Upper lobe of right lung (tissue), 1 donor: ENCODE results near the gene TRAF3IP3. TPM values are rescaled to one million over a fixed set of nuclear protein-coding genes. Genes with fewer than 3 reads are reported as not detected.

Experiments used
- ATAC-seq: fragments of 200-7000 bp; cut with Tn5 transposase; one replicate; pipeline ENCODE4 v1.9.1; 2020; ENCODE audit warnings: mild to moderate bottlenecking, moderate library complexity
- DNase-seq: peaks from one replicate; pipeline ENCODE4 v3.0.0-alpha.2; 2020
- H3K27ac ChIP-seq: fragments of 200-600 bp; one replicate; pipeline ENCODE4 v1.8.0; 2022
- H3K27me3 ChIP-seq: fragments of 200-600 bp; one replicate; pipeline ENCODE4 v1.8.0; 2022; ENCODE audit warnings: mild to moderate bottlenecking
- H3K36me3 ChIP-seq: fragments of 200-600 bp; one replicate; pipeline ENCODE4 v1.8.0; 2022
- H3K4me1 ChIP-seq: fragments of 200-600 bp; one replicate; pipeline ENCODE4 v1.8.0; 2022
- H3K4me3 ChIP-seq: fragments of 200-600 bp; one replicate; pipeline ENCODE4 v1.8.0; 2022; ENCODE audit warnings: mild to moderate bottlenecking
- H3K9me3 ChIP-seq: fragments of 200-600 bp; one replicate; pipeline ENCODE4 v1.8.0; 2022
- intact Hi-C: fragments of 100-400 bp; cut with DNase I; formaldehyde crosslinking; loops from one replicate; pipeline ENCODE4 v1.11.0; 2022
- total RNA-seq: library from RNA; stranded (reverse); fragmentation: NEBNext Ultra II Directional; extraction: Animal tissue kit (Norgen Biotek cat#: 25700); gene quantifications from one replicate; pipeline ENCODE4 v1.2.1, GENCODE V29; 2021
- TF ChIP-seq, protein P1 (sequence below): fragments of 200-600 bp; IDR thresholded peaks from one replicate; pipeline ENCODE4 v1.8.0; 2022; ENCODE audit warnings: antibody characterized with exemption
- donor health status: DM: no; HTN: yes; CAD: no; lungs with severe emphysema.

The TRAF3IP3 gene
- total RNA-seq, 1 donor from 2014 or later: 12.4 TPM

DNA sequence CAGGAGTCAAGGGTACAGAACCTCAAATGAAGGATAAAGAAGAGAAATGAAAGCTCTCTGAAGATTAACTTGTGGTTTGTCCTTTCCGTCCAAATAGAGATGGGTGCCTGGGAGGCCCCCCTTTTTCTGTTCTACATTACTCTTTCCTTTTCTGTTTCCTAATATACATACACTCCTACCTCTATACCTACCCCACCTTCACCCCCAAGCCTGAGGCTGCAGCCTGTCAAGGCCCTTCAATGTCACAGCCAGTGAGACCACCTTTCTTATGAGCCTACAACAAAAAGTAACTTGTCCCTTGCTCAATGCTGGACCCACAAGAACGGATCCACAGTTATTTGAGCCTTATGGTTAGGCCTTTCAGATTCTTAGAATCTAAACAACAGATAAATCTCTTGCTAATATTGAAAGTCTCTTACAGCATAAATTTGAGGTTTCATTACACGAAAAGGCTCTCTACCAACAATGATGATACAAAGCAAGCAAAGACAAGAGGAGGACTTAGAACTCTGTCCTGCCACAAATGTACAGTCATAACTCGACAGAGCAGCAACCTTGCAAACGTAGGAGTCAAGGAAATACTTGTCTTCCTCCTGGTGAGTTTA, 4.1 kb upstream of the TRAF3IP3 start:
- peaks cover 12% of the 10 kb centered on the region for H3K4me1 ChIP-seq
- intact Hi-C loops: no loop called here
- H3K27ac ChIP-seq: peak overlapping the region; percentile 24
- ATAC-seq (no peak), DNase-seq (no peak)
- no peaks in the 10 kb centered on the region for H3K9me3 ChIP-seq
- TF ChIP-seq, protein P1, sequence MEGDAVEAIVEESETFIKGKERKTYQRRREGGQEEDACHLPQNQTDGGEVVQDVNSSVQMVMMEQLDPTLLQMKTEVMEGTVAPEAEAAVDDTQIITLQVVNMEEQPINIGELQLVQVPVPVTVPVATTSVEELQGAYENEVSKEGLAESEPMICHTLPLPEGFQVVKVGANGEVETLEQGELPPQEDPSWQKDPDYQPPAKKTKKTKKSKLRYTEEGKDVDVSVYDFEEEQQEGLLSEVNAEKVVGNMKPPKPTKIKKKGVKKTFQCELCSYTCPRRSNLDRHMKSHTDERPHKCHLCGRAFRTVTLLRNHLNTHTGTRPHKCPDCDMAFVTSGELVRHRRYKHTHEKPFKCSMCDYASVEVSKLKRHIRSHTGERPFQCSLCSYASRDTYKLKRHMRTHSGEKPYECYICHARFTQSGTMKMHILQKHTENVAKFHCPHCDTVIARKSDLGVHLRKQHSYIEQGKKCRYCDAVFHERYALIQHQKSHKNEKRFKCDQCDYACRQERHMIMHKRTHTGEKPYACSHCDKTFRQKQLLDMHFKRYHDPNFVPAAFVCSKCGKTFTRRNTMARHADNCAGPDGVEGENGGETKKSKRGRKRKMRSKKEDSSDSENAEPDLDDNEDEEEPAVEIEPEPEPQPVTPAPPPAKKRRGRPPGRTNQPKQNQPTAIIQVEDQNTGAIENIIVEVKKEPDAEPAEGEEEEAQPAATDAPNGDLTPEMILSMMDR: no peak
- H3K4me3 ChIP-seq: no peak overlapping the region
- H3K36me3 ChIP-seq: no peaks in the 10 kb centered on the region
- no peaks in the 10 kb centered on the region for H3K27me3 ChIP-seq

DNA sequence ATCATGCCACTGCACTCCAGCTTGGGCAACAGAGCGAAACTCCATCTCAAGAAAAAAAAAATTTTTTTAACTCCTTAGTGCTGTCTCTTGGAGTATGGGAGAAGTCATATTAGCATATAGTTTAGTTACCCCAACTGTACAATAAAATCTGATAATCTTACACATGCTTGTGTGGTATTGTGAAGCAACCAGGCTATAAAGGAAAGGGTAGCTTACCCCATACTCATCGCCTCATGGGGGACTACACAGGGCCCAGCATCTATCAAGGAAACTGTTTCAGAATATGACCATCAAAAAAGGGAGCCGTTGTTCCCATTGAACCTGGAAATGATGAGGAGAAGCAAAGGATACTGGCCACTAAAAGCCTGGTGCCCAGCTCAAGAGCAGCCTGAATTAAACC, 3.0 kb upstream of the TRAF3IP3 start:
- Histone ChIP-seq H3K36me3 (no peaks in the 10 kb centered on the region), H3K4me3 (no peak overlapping the region), H3K4me1 (peaks cover 7% of the 10 kb centered on the region), H3K9me3 (no peaks in the 10 kb centered on the region), H3K27me3 (no peaks in the 10 kb centered on the region), H3K27ac (no peak overlapping the region)
- TF ChIP-seq, protein P1: no peak
- DNase-seq (no peak), ATAC-seq (no peak)
- intact Hi-C loops: no loop called here

DNA sequence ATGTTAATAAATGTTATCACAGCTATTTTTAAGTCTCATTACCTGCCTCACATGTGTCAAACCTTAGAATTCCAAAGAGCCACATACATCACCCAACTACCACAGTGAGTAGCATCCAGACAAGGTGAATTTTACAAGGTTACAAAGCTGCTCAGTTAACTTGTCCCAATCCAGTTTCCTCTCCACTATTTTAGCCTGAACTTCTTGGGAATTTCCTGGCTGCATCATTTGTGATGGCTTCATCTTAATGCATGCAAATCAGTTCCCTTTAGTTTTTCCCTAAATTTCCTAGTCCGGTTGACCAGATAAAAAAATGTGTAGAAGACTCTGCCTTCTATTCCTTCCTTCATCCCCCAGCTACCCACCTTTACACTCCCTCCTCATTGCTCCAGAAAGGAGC, 597 bp upstream of the TRAF3IP3 start:
- Histone ChIP-seq H3K4me1 (peaks cover 7% of the 10 kb centered on the region), H3K4me3 (no peak overlapping the region), H3K9me3 (no peaks in the 10 kb centered on the region), H3K36me3 (no peaks in the 10 kb centered on the region), H3K27ac (peak overlapping the region; percentile 58), H3K27me3 (no peaks in the 10 kb centered on the region)
- intact Hi-C loops: no loop called here
- DNase-seq (no peak), ATAC-seq (no peak)
- TF ChIP-seq, protein P1: no peak

DNA sequence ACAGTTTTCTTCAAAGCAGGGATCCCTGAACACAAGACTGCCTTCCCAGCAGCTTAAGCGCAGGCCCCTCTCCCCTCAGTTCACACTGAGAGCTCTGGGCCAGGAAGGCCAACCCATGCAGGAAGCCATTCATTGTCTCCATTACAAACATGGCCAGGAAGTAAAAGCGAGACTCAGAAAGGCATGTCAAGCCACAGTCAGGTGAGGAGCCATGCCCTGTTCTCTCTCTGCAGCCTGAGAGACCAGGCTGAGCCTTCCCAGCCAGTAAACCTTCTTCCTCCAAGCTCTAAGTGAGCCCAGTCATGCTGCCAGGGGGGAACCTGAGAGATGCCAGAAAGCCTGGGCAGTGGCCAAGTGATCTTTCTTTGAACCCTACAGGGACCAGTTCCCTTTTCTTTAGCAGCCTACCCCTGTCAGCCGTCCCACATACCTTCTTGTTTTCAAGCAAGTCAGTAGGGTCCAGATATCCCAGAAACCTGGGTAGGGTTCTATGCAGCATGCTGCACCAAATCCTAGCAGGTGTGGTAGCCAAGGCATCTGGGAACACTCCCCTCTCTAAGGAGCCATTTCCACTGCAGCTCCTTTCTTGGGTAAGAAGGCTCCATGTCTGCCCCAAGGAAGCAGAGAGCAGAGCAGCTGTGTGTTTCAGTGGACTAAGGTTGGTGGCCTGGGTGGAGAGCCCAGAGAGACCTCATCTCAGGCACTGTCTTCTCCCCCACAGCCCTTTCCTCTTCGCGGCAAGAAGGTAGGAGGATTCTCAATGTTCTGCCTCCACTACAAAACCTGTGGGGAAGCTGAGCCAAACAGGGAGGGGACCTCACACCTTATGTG, 977 bp downstream of the TRAF3IP3 start:
- ATAC-seq (peak; percentile 62), DNase-seq (no peak)
- Histone ChIP-seq H3K27ac (peak overlapping the region; percentile 32), H3K4me3 (peak overlapping the region; percentile 41), H3K9me3 (no peaks in the 10 kb centered on the region), H3K4me1 (peaks cover 7% of the 10 kb centered on the region), H3K36me3 (no peaks in the 10 kb centered on the region), H3K27me3 (no peaks in the 10 kb centered on the region)
- TF ChIP-seq, protein P1: no peak
- intact Hi-C loops: no loop called here

DNA sequence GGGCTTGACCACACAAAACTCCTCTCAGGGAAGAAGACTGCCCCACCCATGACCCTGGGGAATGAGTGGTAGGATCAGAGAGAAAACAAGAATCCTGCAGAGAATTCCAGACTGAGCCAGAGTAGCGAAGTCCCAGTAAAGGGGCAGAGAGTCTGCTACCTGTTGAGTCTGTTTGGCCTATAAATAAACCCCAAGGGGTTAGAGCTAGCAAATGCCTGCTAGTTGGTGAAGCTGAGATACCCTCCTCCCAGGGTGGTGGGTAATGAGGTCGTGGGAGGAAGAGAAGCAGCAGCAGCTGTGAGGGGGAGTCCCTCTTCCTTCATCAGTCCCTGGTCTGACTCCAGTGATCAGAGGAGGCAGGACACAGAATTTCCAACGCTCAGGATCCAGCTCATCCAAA, 2.5 kb downstream of the TRAF3IP3 start:
- intact Hi-C loops: no loop called here
- Histone ChIP-seq H3K27me3 (no peaks in the 10 kb centered on the region), H3K27ac (no peak overlapping the region), H3K36me3 (no peaks in the 10 kb centered on the region), H3K9me3 (no peaks in the 10 kb centered on the region), H3K4me1 (peaks cover 7% of the 10 kb centered on the region), H3K4me3 (no peak overlapping the region)
- TF ChIP-seq, protein P1: no peak
- ATAC-seq: no peak
- DNase-seq: no peak
